ENCODE data around the gene PKP3. TPM values are rescaled to one million over a fixed set of nuclear protein-coding genes. Genes with fewer than 3 reads are reported as not detected.

PKP3 gene
- total RNA-seq, 2 experiments from 2014 or later, result 0.60 TPM; not detected in 1

DNA sequence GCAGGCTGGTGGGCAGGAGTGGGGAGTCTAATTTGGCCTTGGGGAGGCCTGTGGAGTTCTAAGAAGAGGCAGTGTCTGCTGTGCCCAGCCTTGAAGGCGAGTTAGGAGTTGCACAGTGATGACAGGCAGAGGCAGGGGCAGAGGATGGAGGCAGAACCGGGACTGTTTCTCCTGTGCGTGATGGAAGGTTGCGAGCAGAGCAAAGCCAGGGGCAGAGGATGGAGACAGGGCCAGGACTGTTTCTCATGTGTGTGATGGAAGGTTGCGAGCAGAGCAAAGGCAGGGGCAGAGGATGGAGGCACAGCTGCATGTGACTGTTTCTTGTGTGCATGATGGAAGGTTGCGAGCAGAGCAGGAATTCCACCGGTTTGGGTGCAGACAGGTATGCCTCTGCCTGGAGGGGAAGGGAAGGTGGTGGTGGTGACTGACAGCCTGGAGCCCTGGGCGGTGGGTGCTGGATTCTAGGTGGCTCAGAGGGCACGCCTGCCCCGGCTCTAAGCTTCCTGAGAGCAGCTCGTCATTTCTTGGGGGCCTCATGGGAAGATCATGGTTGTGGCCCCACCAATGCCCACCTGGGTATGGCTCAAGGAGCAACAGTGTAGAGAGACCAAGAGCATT is 16.0 kb upstream of the PKP3 start:
- Mint-ChIP-seq H3K27ac (no peak overlapping the region), H3K4me3 (no peak overlapping the region), H3K36me3 (ENCODE audit: low read depth) (no peaks in the 10 kb centered on the region), H3K9me3 (peaks cover 2% of the 10 kb centered on the region), H3K4me1 (ENCODE audit: low read depth) (peaks cover 4% of the 10 kb centered on the region), H3K27me3 (peaks cover 17% of the 10 kb centered on the region)
- Histone ChIP-seq H3K27me3 (ENCODE audit: control insufficient read depth in 1 of 2, insufficient read depth in 2 of 2, low read length in 2 of 2) (no peaks in the 10 kb centered on the region), H3K27ac (ENCODE audit: low read depth in 1 of 2, low read length in 2 of 2) (no peak overlapping the region), H3K36me3 (ENCODE audit: insufficient read depth, low read length) (no peaks in the 10 kb centered on the region), H3K9me3 (ENCODE audit: control insufficient read depth in 1 of 2, insufficient read depth in 1 of 2, low read length in 2 of 2) (peaks cover 0 to 8% of the 10 kb centered on the region in 2 experiments), H3K4me3 (ENCODE audit: low read length) (no peak overlapping the region), H3K4me1 (ENCODE audit: insufficient read depth, low read length) (no peaks in the 10 kb centered on the region)
- DNase-seq, result no peak
- TF ChIP-seq, protein P1, sequence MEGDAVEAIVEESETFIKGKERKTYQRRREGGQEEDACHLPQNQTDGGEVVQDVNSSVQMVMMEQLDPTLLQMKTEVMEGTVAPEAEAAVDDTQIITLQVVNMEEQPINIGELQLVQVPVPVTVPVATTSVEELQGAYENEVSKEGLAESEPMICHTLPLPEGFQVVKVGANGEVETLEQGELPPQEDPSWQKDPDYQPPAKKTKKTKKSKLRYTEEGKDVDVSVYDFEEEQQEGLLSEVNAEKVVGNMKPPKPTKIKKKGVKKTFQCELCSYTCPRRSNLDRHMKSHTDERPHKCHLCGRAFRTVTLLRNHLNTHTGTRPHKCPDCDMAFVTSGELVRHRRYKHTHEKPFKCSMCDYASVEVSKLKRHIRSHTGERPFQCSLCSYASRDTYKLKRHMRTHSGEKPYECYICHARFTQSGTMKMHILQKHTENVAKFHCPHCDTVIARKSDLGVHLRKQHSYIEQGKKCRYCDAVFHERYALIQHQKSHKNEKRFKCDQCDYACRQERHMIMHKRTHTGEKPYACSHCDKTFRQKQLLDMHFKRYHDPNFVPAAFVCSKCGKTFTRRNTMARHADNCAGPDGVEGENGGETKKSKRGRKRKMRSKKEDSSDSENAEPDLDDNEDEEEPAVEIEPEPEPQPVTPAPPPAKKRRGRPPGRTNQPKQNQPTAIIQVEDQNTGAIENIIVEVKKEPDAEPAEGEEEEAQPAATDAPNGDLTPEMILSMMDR (IDR thresholded peaks at IDR 0.05), result no peak
- CTCF ChIA-PET, result no interaction called here
- ATAC-seq (ENCODE audit: poor library complexity), result no peak
- POLR2A ChIA-PET, result no interaction called here
- intact Hi-C loops (cut with DNase I, micrococcal nuclease), result no loop called here

- no peak overlapping the region for H3K4me3 ChIP-seq (ENCODE audit: low read length)
- H3K27ac Mint-ChIP-seq, result no peak overlapping the region
- H3K36me3 Mint-ChIP-seq (ENCODE audit: low read depth), result no peaks in the 10 kb centered on the region
- CTCF ChIA-PET, result no interaction called here
- H3K4me1 ChIP-seq (ENCODE audit: insufficient read depth, low read length), result no peaks in the 10 kb centered on the region
- H3K27me3 Mint-ChIP-seq, result peaks cover 20% of the 10 kb centered on the region
- intact Hi-C loops (cut with DNase I, micrococcal nuclease), result no loop called here
- H3K4me3 Mint-ChIP-seq, result no peak overlapping the region
- POLR2A ChIA-PET, result no interaction called here
- ATAC-seq (ENCODE audit: poor library complexity), result no peak
- H3K27me3 ChIP-seq (ENCODE audit: control insufficient read depth in 1 of 2, insufficient read depth in 2 of 2, low read length in 2 of 2), result no peaks in the 10 kb centered on the region
- H3K36me3 ChIP-seq (ENCODE audit: insufficient read depth, low read length), result no peaks in the 10 kb centered on the region
- TF ChIP-seq, protein P1 (IDR thresholded peaks at IDR 0.05), result no peak
- no peaks in the 10 kb centered on the region for H3K9me3 Mint-ChIP-seq
- DNase-seq, result no peak
- peaks cover 0 to 8% of the 10 kb centered on the region in 2 experiments for H3K9me3 ChIP-seq (ENCODE audit: control insufficient read depth in 1 of 2, insufficient read depth in 1 of 2, low read length in 2 of 2)
- H3K27ac ChIP-seq (ENCODE audit: low read depth in 1 of 2, low read length in 2 of 2), result no peak overlapping the region
- peaks cover 4% of the 10 kb centered on the region for H3K4me1 Mint-ChIP-seq (ENCODE audit: low read depth)
These were observed 14.6 kb upstream of the PKP3 start for GRCh38 chr11:379205-380094.

- intact Hi-C loops (cut with DNase I, micrococcal nuclease), result no loop called here
- H3K4me3 ChIP-seq (ENCODE audit: low read length), result no peak overlapping the region
- ATAC-seq (ENCODE audit: poor library complexity), result no peak
- H3K9me3 ChIP-seq (ENCODE audit: control insufficient read depth in 1 of 2, insufficient read depth in 1 of 2, low read length in 2 of 2), result peaks cover 0 to 7% of the 10 kb centered on the region in 2 experiments
- DNase-seq, result no peak
- CTCF ChIA-PET, result no interaction called here
- Mint-ChIP-seq H3K4me1 (ENCODE audit: low read depth) (peaks cover 4% of the 10 kb centered on the region), H3K36me3 (ENCODE audit: low read depth) (no peaks in the 10 kb centered on the region), H3K9me3 (no peaks in the 10 kb centered on the region), H3K27ac (no peak overlapping the region), H3K4me3 (no peak overlapping the region), H3K27me3 (peaks cover 20% of the 10 kb centered on the region)
- no peaks in the 10 kb centered on the region for H3K27me3 ChIP-seq (ENCODE audit: control insufficient read depth in 1 of 2, insufficient read depth in 2 of 2, low read length in 2 of 2)
- no peaks in the 10 kb centered on the region for H3K36me3 ChIP-seq (ENCODE audit: insufficient read depth, low read length)
- H3K4me1 ChIP-seq (ENCODE audit: insufficient read depth, low read length), result no peaks in the 10 kb centered on the region
- POLR2A ChIA-PET, result no interaction called here
- TF ChIP-seq, protein P1 (IDR thresholded peaks at IDR 0.05), result no peak
- no peak overlapping the region for H3K27ac ChIP-seq (ENCODE audit: low read depth in 1 of 2, low read length in 2 of 2)
These were observed 13.9 kb upstream of the PKP3 start for GRCh38 chr11:380095-380480.

Measured in CD4-positive, alpha-beta T cell (primary cell).